Stimulated activated CD8-positive, alpha-beta memory T cell treated with anti-CD3 and anti-CD28 coated beads, Interleukin-7, amount 100 ng/mL, for 1 hour (primary cell): Measurements from ENCODE around the gene RRN3.
"Not testable (repeated sequence)": the region's sequence is repeated elsewhere in the genome, so short reads cannot be mapped to it uniquely, and the experiment has no call there.

Source experiments
- DNase-seq, 2 donors: peaks; one replicate each; pipeline ENCODE4 v3.0.0-alpha.2; 2020; ENCODE audit warnings: low read depth in 2 of 2

RRN3 gene

DNA sequence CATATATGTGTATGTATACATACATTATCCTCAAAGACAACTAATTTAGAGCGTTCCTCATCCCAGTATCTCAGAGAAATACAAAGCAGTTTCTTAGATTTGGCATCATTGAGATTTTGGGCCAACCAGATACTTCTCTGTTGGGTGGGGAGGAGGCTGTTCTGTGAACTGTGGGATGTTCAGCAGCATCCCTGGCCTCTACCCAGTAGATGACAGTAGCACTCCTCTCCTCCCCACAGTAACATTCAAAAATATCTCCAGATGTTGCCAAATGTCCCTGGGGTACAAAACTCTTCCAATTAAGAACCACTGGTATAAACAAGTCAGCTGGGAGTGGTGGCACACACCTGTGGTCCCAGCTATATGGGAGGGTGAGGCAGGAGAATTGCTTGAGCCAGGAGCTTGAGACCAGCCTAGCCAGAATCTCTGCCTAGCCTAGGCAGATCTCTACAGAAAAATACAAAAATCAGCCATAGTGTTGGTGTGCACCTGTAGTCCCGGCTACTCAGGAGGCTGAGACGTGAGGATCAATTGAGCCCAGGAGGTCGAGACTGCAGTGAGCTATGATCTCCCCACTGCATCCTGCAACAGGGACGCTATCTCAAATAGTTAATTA is 6.4 kb upstream of the RRN3 start:
- not testable (repeated sequence) for DNase-seq

GRCh38 chr16:15099366-15099909 is 5.4 kb upstream of the RRN3 start:
- DNase-seq = not testable (repeated sequence)

GRCh38 chr16:15096583-15096972 is 2.5 kb upstream of the RRN3 start:
- not testable (repeated sequence) for DNase-seq

GRCh38 chr16:15093571-15093954 is 509 bp downstream of the RRN3 start:
- not testable (repeated sequence) for DNase-seq

- not testable (repeated sequence) for DNase-seq
Measured at GRCh38 chr16:15090663-15091269, 3.3 kb downstream of the RRN3 start.

- not testable (repeated sequence) for DNase-seq
Measured at GRCh38 chr16:15082788-15083187, 11.3 kb downstream of the RRN3 start.

DNA sequence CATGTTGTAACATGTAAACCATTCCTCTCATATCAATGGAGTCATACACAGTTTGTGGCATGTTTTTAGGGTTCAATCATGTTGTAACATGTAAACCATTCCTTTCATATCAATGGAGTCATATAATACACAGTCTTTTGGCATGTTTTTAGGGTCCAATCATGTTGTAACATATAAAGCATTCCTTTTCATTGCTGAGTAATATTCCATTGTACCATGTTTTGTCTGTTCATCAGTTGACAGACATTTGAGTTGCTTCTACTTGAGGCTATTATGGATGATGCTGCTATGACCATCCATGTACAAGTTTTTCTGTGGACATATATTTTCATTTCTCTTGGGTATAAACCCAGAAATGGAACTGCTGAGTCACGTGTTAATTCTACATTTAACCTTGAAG is 13.2 kb downstream of the RRN3 start:
- DNase-seq = not testable (repeated sequence)

DNA sequence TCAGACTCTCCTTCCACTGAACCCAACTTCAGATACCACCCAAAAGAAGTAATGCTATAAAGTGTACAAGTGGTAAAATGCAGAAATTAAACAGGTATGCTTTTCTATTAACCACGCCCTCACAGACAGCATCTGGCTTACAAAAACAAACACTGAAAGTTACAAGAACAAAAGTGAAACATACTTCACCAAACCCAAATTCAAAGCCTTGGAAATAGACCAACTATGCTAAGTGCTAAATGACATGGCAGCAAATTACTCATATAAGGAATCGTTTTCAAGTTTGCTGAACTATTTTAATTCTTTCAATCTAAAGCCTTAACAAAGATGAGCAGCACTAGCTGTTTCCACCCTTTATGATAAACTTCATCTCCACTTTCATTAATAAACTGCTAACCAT is 17.9 kb downstream of the RRN3 start:
- DNase-seq = not testable (repeated sequence)

GRCh38 chr16:15073101-15073500 is 21.0 kb downstream of the RRN3 start:
- DNase-seq = no peak

DNA sequence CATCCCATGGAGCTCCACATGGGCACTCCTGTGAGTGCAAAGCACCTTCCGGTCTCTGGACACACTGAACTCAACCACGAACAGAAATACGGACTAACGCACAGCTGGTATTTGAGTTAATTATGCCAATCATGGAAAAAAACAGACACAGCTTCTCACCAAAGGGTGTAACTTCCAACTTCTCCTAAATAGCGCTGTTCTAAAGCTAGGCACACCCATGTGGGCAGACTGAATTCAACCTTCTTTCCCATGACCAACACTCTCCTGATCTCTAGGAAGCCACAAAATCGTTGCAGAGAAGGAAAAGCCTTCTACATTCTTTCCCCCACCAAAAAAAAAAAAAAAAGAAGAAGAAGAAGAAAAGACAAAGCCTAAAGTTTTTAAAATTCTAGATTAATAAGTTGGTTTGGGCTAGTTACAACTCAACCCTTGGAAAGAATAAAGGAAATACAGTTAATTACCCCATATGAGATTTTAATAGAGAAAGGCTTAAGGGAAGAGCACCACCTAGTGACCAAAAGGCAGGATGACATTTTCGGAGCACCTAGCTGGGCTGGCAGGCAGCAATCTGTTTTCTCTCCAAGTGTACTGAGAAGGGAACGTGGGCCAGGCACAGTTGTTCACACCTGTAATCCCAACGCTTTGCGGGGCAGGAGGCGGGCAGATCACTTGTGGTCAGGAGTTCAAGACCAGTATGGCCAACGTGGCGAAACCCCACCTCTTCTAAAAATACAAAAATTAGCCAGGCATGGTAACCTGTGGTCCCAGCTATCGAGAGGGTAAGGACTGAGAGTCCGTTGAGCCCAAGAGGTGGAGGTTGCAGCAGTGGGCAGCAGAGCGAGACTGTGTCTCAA is 21.9 kb downstream of the RRN3 start:
- not testable (repeated sequence) for DNase-seq

DNA sequence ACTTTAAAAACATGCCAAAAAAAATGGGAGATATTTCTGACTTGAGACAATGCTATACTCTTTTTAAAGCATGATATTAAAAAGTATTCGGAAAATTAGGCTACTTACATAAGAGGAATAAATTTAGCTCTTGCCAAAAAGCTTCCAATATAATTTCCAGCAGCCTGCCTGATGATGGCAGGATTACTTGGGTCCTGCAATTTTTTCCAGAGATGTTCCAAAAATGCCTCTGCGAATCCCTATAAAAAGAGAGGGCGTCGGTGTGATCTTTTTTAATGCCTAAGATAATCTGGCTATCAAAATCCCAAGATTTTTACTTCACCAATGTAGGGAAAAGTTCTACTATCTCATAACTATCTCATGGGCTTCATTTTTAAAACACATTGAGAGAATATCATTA is 23.1 kb downstream of the RRN3 start:
- not testable (repeated sequence) for DNase-seq

GRCh38 chr16:15066690-15067089 is 27.4 kb downstream of the RRN3 start:
- not testable (repeated sequence) for DNase-seq

- not testable (repeated sequence) for DNase-seq
Measured at GRCh38 chr16:15065961-15066360, 28.1 kb downstream of the RRN3 start.

GRCh38 chr16:15062085-15062810 is 31.8 kb downstream of the RRN3 start:
- DNase-seq = not testable (repeated sequence)

GRCh38 chr16:15059324-15059723 is 34.7 kb downstream of the RRN3 start:
- no peak for DNase-seq

DNA sequence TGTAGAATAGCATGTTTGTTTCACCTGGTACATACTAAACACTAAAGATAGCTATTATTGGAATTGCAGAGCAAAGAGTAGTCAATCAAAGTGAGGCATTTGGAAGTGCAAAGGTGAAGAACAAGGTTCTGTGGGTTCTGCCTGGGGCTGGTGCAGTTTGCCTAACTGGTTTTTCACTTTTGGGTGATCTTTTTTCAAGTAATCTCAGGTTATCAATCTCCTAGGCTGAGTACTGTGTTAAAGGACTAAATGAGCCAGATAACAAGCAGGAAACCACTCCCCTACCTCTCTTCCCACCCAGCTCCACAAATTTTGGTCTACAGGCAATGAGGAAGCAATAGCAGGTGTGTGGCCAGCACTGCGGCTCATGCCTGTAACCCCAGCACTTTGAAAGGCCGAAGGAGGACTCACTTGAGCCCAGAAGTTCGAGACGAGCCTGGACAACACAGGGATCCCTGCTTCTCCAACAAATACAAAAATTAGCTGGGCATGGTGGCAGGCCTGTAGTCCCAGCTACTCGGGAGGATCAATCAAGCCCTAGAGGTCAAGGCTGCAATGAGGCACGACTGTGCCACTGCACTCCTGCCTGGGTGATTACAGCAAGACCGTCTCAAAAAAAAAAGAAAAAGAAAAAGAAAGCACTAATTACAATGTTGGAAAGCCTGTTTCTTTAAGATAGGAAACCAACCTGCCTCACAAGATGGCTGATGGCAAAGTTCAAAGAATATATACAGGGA is 36.2 kb downstream of the RRN3 start:
- DNase-seq = no peak

- DNase-seq = peak in 1 of 2 donors; percentile 48
Measured at GRCh38 chr16:15055141-15056053, 38.7 kb downstream of the RRN3 start.

DNA sequence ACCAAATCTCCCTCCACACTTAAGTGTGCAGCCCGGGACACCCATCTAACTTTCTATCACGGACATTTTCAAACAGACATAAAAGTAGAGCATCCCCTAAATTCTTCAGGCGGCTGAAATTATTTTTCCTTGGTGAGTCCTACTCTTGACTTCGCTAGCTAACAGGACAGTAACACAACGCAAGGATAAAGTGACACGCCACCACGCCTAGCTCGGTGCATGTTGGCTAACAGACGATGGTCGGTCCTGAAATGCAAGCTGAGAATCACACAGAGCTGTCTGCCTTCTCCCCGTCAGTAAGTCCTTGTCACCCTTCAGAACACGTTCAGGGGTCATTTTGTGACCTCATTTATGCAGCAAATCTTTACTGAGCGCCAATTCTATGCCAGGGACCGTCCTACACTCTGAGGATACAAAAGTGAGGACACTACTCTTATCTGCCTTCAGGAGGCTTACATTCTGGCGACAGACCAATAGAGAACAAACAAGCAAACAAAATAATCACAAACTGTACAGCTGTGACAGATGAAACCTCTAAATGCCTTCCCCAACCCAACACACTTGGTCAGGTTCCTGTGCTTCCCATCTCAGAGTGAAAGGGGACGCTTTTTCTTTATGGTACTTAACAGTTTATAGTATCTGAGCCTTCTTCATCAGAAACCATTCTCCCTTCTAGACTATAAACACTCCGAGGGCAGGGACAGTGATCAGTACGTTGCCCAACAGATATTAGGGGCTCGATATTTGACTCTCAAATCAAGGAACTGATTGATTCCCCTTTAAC is 39.5 kb downstream of the RRN3 start:
- no peak for DNase-seq

GRCh38 chr16:15053904-15054303 is 40.2 kb downstream of the RRN3 start:
- DNase-seq = no peak
